22Rv1 (cell line): Measurements from ENCODE around the gene ATP6V0C.
"Not testable (repeated sequence)": the region's sequence is repeated elsewhere in the genome, so short reads cannot be mapped to it uniquely, and the experiment has no call there.

ENCODE experiments used
- H3K27ac ChIP-seq: fragments of 450-650 bp; 2 replicates; pipeline ENCODE4 v1.5.1; 2017
- ZFX ChIP-seq: fragments of 450-650 bp; IDR thresholded peaks from 2 replicates; pipeline ENCODE4 v1.6.1; 2017; ENCODE audit warnings: antibody characterized with exemption, borderline replicate concordance
- TF ChIP-seq, protein P1 (sequence below): fragments of 450-650 bp; IDR thresholded peaks from 2 replicates; pipeline ENCODE4 v1.5.1; 2017; ENCODE audit warnings: mild to moderate bottlenecking

Gene ATP6V0C

DNA sequence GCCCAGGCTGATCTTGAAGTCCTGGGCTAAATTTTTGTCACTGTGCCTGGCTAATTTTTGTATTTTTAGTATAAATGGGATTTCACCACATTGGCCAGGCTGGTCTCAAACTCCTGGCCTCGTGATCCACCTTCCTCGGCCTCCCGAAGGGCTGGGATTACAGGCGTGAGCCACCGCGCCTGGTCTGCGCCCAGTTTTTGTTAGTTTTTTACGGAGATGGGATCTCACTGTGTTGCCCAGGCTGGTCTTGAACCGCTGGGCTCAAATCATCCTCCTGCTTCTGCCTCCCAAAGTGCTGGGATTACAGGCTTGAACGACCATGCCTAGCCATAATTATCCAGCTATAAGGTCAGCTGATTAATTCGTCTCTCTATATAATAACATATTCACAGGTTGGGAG, 20.2 kb downstream of the ATP6V0C start:
- no peak for TF ChIP-seq ZFX
- TF ChIP-seq, protein P1, sequence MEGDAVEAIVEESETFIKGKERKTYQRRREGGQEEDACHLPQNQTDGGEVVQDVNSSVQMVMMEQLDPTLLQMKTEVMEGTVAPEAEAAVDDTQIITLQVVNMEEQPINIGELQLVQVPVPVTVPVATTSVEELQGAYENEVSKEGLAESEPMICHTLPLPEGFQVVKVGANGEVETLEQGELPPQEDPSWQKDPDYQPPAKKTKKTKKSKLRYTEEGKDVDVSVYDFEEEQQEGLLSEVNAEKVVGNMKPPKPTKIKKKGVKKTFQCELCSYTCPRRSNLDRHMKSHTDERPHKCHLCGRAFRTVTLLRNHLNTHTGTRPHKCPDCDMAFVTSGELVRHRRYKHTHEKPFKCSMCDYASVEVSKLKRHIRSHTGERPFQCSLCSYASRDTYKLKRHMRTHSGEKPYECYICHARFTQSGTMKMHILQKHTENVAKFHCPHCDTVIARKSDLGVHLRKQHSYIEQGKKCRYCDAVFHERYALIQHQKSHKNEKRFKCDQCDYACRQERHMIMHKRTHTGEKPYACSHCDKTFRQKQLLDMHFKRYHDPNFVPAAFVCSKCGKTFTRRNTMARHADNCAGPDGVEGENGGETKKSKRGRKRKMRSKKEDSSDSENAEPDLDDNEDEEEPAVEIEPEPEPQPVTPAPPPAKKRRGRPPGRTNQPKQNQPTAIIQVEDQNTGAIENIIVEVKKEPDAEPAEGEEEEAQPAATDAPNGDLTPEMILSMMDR = no peak
- peak overlapping the region; percentile 89 for H3K27ac ChIP-seq

- H3K27ac ChIP-seq = peak overlapping the region; percentile 89
Observed at GRCh38 chr16:2534335-2534734, 20.6 kb downstream of the ATP6V0C start.

- TF ChIP-seq, protein P1 = no peak
- TF ChIP-seq ZFX = no peak
Observed at GRCh38 chr16:2535625-2536013, 21.9 kb downstream of the ATP6V0C start.

GRCh38 chr16:2537451-2538379, 24.0 kb downstream of the ATP6V0C start, which contains the start of gene PDPK1:
TSS of gene PDPK1 (plus strand) at chr16:2538021. CDS start at chr16:2538113, 92 bp downstream.
- TF ChIP-seq, protein P1 = no peak; the same call in 1 of the 2 replicates
- no peak for TF ChIP-seq ZFX
- H3K27ac ChIP-seq = peak within 1 kb of the TSS; percentile 89

More at GRCh38 chr16:2535625-2536013, 21.9 kb downstream of the ATP6V0C start:
- H3K27ac ChIP-seq = peak overlapping the region; percentile 89

DNA sequence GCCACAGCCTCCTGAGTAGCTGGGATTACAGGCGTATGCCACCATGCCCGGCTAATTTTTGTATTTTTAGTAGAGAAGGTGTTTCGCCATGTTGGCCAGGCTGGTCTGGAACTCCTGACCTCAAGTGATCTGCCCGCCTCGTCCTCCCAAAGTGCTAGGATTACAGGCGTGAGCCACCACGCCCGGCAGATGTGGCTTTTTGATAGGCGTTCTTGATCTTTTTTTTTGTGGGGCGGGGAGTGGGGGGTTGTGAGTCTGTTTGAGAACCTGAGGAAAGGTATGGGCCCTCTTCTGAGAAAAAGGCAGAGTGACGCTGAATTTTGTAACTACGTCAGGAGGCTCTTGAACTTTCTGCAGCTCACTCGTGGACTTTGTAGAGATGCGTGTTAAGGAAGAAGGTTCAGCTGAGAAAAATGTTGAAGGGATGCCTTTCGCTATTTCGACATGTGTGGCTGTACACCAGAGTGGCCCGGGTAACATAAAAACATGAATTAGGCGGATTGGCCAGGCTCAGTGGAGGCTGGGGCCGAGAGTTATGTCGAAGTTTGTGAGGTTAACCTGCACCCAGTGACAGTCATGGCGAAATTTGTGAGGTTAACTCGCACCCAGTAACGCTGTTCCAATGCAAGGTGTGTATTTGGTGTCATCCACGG, 25.6 kb downstream of the ATP6V0C start:
- H3K27ac ChIP-seq = not testable (repeated sequence)

DNA sequence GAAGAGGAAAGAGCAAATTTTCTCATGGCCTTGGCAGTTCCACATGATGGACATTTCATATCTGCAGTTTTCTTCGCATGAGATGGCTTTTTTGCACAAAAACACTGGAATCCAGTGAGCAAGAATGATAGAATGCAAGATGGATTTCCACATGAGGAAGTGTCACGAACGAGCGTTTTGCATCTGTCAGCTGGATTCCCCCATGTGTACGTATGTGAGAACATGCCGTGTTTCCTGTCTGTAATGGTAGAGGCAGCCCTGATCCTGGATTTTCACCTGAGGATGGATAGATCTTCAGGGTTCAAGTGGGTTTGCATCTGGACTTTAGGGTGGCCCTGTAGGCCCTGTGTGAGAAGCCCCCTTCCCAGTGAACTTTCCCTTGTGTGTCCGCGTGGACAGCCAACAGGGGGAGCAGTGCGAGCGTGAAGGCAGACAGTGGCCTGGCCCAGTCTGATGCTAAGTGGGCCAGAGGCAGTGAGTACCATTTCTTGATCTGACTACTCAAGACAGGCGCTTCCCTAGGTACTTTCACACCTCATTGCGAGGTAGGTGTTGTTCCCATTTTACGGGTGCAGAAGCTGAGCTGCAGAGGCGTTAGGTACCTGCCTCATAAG, 26.2 kb downstream of the ATP6V0C start:
- not testable (repeated sequence) for H3K27ac ChIP-seq
- TF ChIP-seq, protein P1 = peak; percentile 42

GRCh38 chr16:2540912-2541311, 27.2 kb downstream of the ATP6V0C start:
- H3K27ac ChIP-seq = not testable (repeated sequence)

GRCh38 chr16:2541409-2541808, 27.7 kb downstream of the ATP6V0C start:
- H3K27ac ChIP-seq = not testable (repeated sequence)

- H3K27ac ChIP-seq = not testable (repeated sequence)
Observed at GRCh38 chr16:2543771-2544170, 30.0 kb downstream of the ATP6V0C start.

DNA sequence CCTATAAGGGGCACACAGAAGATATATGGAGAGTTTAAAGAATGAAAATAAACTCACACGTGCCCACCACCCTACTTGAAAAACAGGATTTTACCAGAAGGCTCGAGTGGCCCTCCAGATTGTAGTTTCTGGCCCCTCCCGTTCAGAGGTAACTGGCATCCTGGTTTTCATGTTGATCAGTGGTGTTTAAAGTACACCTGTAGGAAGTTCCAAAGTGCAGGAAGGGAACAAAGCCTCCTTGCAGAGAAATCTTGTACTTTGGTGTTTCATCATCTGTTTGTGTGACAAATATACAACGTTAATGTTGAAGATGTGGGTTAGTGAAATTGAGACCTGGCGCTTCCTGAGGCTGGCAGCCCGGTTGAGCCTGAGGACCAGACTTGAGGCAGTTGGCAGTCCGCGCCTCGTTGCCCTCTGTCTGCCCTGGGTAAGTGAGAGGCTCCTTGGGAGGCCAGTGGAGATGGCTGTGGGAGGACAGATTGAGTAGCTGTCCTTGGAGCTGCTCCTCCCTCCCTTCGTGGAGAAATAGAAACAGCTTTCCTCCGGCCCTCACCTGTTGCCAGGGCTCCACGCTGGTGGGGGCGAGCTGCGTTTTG, 36.6 kb downstream of the ATP6V0C start:
- not testable (repeated sequence) for H3K27ac ChIP-seq

DNA sequence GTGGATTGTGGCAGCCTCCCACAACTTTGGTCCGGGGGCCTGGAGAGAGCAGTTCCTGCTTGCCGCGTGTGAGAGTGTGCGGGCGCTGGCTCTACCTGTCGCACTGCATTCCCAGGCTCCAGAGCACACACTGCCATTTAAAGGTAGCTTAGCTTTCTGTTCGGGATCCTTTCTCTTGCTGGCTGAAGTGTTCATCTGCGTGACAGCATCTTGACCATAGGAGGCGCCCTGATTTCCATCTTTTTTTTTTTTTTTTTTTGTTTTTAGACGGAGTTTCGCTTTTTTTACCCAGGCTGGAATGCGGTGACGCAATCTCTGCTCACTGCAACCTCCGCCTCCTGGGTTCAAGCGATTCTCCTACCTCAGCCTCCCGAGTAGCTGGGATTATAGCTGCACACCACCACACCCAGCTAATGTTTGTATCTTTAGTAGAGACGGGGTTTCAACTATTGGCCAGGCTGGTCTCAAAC, 37.7 kb downstream of the ATP6V0C start:
- H3K27ac ChIP-seq = not testable (repeated sequence)

DNA sequence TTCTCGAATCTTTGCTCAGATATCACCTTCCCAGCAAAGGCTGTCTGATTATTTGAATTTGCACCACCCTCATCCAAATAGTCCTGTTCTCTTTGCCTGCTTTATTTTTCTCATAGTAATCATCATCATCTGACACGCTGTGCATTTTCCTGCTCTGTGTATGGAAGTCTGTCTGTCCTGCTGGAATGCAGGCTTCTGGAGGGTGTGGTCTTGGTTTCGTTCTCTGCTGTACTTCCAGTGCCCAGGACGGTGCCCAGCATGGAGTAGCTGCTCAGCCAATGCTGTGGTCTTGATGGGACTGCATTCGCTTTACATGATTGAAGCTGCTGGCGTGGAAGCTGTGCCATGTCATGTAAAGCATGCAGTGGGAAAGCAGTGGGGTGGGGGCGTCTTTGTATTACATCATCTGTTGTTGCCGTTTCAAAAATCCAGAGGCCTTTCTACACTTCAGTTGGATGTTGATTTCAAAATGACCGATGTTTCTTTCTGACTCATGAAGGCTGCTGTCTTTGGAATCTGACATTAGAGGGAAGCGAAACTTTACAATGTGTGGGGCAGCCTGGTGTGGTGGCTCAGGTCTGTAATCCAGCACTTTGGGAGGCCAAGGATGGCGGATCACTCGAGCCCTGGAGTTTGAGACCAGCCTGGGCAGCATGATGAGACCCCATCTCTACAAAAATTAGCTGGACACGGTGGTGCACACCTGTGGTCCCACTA, 41.1 kb downstream of the ATP6V0C start:
- H3K27ac ChIP-seq = not testable (repeated sequence)

DNA sequence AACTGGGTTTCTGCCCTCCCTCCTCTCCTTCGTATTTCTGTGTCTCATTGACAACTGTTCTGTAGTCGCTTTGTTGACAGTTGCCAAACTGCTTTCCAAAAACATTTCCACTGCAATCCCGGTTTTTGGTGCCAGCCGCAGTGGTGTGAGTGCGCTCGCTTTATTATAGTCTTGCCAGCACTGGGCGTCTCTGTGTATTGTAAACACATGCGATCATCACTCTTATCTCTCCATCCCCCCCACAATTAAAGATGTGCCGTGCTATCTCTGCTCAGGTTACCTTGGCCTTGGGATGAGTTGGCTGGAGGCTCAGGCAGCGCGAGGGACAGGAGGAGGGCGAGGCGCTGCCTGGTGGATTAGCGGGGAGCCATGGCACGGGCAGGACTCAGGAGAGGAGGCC, 43.4 kb downstream of the ATP6V0C start:
- H3K27ac ChIP-seq = not testable (repeated sequence)

- H3K27ac ChIP-seq = not testable (repeated sequence)
Observed at GRCh38 chr16:2560131-2560797, 46.5 kb downstream of the ATP6V0C start.
